GM06990 (cell line): Measurements from ENCODE around the gene SCNN1A.
A peak's percentile ranks its signal among the peaks of the same experiment; 100 is the strongest.

Experiments used
- DNase-seq: peaks from one replicate; pipeline ENCODE4 v3.0.0-alpha.2; 2011; ENCODE audit not compliant: insufficient read length; ENCODE audit errors: extremely low read depth
- H3K27me3 ChIP-seq: replicated peaks from 2 replicates; pipeline ENCODE4 v1.6.0; 2011; ENCODE audit warnings: low read length; ENCODE audit not compliant: control insufficient read depth, insufficient read depth
- H3K36me3 ChIP-seq: 2 replicates; pipeline ENCODE4 v1.5.1; 2011; ENCODE audit warnings: low read length; ENCODE audit not compliant: control insufficient read depth, insufficient read depth
- H3K4me3 ChIP-seq: replicated peaks from 2 replicates; pipeline ENCODE4 v1.5.1; 2011; ENCODE audit warnings: low read depth, mild to moderate bottlenecking, control low read depth, low read length
- CTCF ChIP-seq: IDR thresholded peaks from 2 replicates; pipeline ENCODE4 v1.5.1; 2011; ENCODE audit warnings: low read length, control low read depth, mild to moderate bottlenecking, inconsistent platforms; ENCODE audit not compliant: insufficient read depth, poor library complexity, severe bottlenecking

Gene SCNN1A

GRCh38 chr12:6324936-6325750 lies 50.2 kb downstream of the SCNN1A start:
- TF ChIP-seq CTCF, result no peak
- H3K4me3 ChIP-seq, result no peak overlapping the region
- H3K27me3 ChIP-seq, result no peaks in the 10 kb centered on the region
- no peaks in the 10 kb centered on the region for H3K36me3 ChIP-seq
- DNase-seq, result no peak

DNA sequence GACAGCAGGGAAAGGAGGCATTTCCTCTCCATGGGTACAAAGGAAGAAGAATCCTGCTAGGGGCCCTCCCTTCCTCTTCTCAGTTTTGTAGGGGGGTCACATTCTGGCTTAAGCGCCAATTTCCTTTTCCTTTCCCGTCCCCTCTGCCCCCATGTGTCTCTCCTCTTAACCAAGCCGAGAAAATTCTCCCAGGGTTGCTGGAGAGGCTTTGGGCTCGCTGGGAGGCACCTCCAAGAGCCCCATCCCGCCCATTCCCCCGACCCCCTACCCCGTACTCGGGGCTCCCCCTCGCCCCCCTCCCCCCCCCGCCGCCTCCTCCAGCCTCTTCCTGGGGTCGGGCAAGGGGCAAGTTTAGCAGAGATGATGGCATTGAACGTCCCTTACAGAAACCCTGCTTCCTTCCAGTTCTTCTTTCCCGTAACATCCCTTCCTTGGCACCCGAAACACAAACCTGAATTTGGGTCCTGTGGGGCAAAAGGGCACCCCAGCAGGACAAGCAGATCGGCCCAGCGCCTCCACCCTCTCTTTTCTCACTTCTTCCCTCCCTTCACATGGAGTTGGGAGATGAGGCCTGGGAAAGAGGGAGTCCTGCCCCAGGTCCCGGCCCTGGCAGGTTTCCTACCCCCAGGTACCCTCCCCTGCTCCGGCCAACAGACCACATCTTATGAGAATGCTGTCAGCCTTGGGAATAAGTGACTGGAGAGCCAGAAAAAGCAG lies 51.2 kb downstream of the SCNN1A start:
- no peaks in the 10 kb centered on the region for H3K27me3 ChIP-seq
- no peak for DNase-seq
- no peaks in the 10 kb centered on the region for H3K36me3 ChIP-seq
- no peak overlapping the region for H3K4me3 ChIP-seq
- TF ChIP-seq CTCF, result no peak

DNA sequence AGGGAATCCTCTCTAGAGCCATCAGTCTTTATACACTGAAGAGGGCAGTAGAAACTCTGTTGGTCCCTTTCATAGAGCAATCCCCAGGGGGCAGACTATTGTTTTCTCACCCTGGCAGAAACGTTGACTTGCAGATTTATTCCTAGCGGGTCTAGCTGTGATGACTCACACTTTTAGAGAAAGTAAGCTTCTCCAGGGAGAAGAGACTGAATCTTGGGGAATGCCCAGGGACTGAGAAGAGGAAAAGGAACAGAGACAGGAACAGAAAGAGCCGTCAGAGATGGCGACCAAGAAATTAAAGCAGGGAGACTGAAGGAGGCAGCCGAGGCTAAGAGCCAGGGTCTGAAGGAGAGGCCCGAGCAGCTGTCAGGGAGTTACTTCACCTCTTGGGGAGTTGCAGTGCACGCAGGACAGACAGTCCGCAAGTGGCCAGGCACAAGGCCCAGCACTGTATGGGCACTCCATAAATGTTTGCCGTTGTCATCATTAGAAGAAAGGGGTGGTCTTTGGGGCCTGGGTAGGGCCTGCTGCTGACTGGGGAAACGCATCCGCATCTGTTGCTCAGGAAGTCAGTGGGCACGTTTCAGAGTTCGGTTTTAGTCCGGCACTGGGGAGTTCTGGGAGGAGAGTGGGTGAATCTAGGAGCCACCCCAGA lies 51.9 kb downstream of the SCNN1A start:
- Histone ChIP-seq H3K27me3 (no peaks in the 10 kb centered on the region; the same call in 1 of the 2 replicates), H3K36me3 (no peaks in the 10 kb centered on the region), H3K4me3 (no peak overlapping the region)
- peak; percentile 54 for TF ChIP-seq CTCF
- DNase-seq, result peak; percentile 50

- TF ChIP-seq CTCF, result no peak
- H3K36me3 ChIP-seq, result no peaks in the 10 kb centered on the region
- no peak overlapping the region for H3K4me3 ChIP-seq
- DNase-seq, result no peak
- H3K27me3 ChIP-seq, result no peaks in the 10 kb centered on the region; the same call in 1 of the 2 replicates
Observed at GRCh38 chr12:6322969-6323339, 52.4 kb downstream of the SCNN1A start.

DNA sequence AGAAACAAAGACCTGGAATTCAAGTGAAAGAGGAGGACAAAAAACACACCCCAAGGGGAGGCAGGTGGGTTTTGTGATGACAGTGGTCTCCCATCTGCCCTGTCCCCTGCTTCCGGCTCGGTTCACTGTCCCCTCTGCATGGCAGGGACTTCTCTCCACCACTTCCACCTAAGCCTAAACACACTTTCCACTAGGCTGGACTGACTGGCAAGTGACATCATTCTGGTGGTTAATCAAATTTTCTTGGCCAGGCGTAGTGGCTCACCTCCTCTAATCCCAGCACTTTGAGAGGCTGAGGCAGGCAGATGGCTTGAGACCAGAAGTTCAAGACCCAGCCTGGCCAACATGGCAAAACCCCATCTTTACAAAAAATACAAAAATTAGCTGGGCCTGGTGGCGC lies 53.0 kb downstream of the SCNN1A start:
- no peak for TF ChIP-seq CTCF
- H3K4me3 ChIP-seq, result no peak overlapping the region
- H3K27me3 ChIP-seq, result no peaks in the 10 kb centered on the region; the same call in 1 of the 2 replicates
- no peaks in the 10 kb centered on the region for H3K36me3 ChIP-seq
- no peak for DNase-seq
